Activated T-cell treated with anti-CD3 and anti-CD28 coated beads, Interleukin-2, amount 50 U/mL, for 4 hours (primary cell): Measurements from ENCODE around the gene GOLGA8B. TPM values are rescaled to one million over a fixed set of nuclear protein-coding genes. Genes with fewer than 3 reads are reported as not detected.
"Not testable (repeated sequence)": the region's sequence is repeated elsewhere in the genome, so short reads cannot be mapped to it uniquely, and the experiment has no call there.

Experiments used
- ATAC-seq, 2 donors: fragments of 200-7000 bp; cut with Tn5 transposase; one replicate each; pipeline ENCODE4 v1.10.0; 2021
- DNase-seq: peaks from one replicate; pipeline ENCODE4 v3.0.0-alpha.2; 2020
- H3K27me3 Mint-ChIP-seq: one replicate; pipeline ENCODE4 v1.8.0; 2021; ENCODE audit warnings: low read depth, mixed read lengths
- H3K36me3 Mint-ChIP-seq: one replicate; pipeline ENCODE4 v1.8.0; 2022; ENCODE audit warnings: mixed read lengths; ENCODE audit not compliant: insufficient read depth
- H3K4me1 Mint-ChIP-seq: one replicate; pipeline ENCODE4 v1.8.0; 2021; ENCODE audit warnings: low read depth, mixed read lengths
- H3K4me3 Mint-ChIP-seq: one replicate; pipeline ENCODE4 v1.8.0; 2021; ENCODE audit warnings: mild to moderate bottlenecking, moderate library complexity, mixed read lengths
- H3K9me3 Mint-ChIP-seq: one replicate; pipeline ENCODE4 v1.8.0; 2021; ENCODE audit warnings: mixed read lengths
- total RNA-seq, 3 donors: library from RNA; stranded (reverse); gene quantifications; one replicate each; pipeline ENCODE4 v1.2.1, GENCODE V29; 2021

Gene GOLGA8B
- total RNA-seq, 3 donors from 2014 or later, result 65.5 to 159 (median 135) TPM

GRCh38 chr15:34584330-34584668, 848 bp upstream of the GOLGA8B start:
- H3K4me3 Mint-ChIP-seq, result peak overlapping the region; percentile 85
- ATAC-seq, result no peak
- no peaks in the 10 kb centered on the region for H3K9me3 Mint-ChIP-seq
- no peaks in the 10 kb centered on the region for H3K27me3 Mint-ChIP-seq
- peaks cover 32% of the 10 kb centered on the region for H3K4me1 Mint-ChIP-seq
- no peak for DNase-seq
- no peaks in the 10 kb centered on the region for H3K36me3 Mint-ChIP-seq

GRCh38 chr15:34582461-34583371, 735 bp downstream of the GOLGA8B start:
- ATAC-seq (peak; percentile 51 to 54), DNase-seq (peak; percentile 17)
- Mint-ChIP-seq H3K36me3 (peaks cover 6% of the 10 kb centered on the region), H3K4me1 (peaks cover 43% of the 10 kb centered on the region), H3K9me3 (no peaks in the 10 kb centered on the region), H3K27me3 (no peaks in the 10 kb centered on the region), H3K4me3 (peak overlapping the region; percentile 94)

- not testable (repeated sequence) for H3K36me3 Mint-ChIP-seq, H3K27me3 Mint-ChIP-seq, DNase-seq, H3K9me3 Mint-ChIP-seq, ATAC-seq
- peak overlapping the region; percentile 94 for H3K4me3 Mint-ChIP-seq
- peaks cover 51% of the 10 kb centered on the region for H3K4me1 Mint-ChIP-seq
Observed at GRCh38 chr15:34581687-34582460, 1.6 kb downstream of the GOLGA8B start.

GRCh38 chr15:34581043-34581365, 2.4 kb downstream of the GOLGA8B start:
- no peaks in the 10 kb centered on the region for H3K27me3 Mint-ChIP-seq
- H3K9me3 Mint-ChIP-seq, result no peaks in the 10 kb centered on the region
- peaks cover 55% of the 10 kb centered on the region for H3K4me1 Mint-ChIP-seq
- H3K4me3 Mint-ChIP-seq, result peak overlapping the region; percentile 94
- H3K36me3 Mint-ChIP-seq, result peaks cover 6% of the 10 kb centered on the region
- ATAC-seq (no peak), DNase-seq (no peak)

DNA sequence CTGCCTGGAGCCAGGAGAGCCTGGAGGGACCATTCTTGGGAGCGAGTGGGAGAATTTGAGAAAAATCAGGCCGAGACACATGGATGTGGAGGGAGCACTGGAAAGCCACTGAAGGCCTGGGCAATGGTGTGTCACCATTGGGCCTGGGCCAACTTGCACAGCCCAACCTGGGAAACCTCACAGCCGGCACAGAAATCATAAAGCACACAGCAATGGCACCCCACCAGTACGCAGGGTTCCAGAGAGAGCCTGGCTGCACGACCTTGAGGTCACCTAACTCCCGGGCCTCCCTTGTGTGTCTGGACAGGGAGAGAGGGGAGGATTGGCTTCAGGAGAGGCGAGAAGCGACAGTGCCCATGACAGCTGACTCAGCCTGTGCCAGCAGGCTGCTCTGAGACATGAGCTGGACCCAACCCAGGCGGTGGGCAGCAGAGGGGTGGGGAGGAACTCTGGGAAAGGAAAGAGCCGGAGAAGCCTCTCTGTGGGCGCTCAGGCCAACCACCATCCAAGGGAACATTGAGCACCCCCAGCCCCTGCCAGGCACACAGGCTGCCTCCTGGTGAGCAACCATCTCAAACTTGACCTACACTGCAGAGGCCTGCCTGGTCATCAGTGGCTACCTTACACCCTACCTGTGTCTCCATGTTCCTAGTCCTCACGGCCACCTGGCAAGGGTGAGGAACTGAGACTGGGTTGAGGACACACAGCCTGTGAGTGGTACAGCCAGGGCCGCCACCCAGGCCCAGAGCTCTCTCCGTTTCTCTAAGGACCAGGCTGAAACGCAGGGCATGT, 3.0 kb downstream of the GOLGA8B start:
- ATAC-seq, H3K36me3 Mint-ChIP-seq, H3K27me3 Mint-ChIP-seq, DNase-seq, H3K9me3 Mint-ChIP-seq, H3K4me3 Mint-ChIP-seq: not testable (repeated sequence)
- peaks cover 59% of the 10 kb centered on the region for H3K4me1 Mint-ChIP-seq

- H3K4me3 Mint-ChIP-seq, result no peak overlapping the region
- DNase-seq (no peak), ATAC-seq (no peak)
- no peaks in the 10 kb centered on the region for H3K9me3 Mint-ChIP-seq
- H3K36me3 Mint-ChIP-seq, result peaks cover 6% of the 10 kb centered on the region
- peaks cover 58% of the 10 kb centered on the region for H3K4me1 Mint-ChIP-seq
- no peaks in the 10 kb centered on the region for H3K27me3 Mint-ChIP-seq
Observed at GRCh38 chr15:34578283-34578674, 5.2 kb downstream of the GOLGA8B start.

GRCh38 chr15:34577658-34578282, 5.7 kb downstream of the GOLGA8B start:
- not testable (repeated sequence) for DNase-seq, H3K27me3 Mint-ChIP-seq, H3K4me3 Mint-ChIP-seq, H3K9me3 Mint-ChIP-seq, H3K36me3 Mint-ChIP-seq
- H3K4me1 Mint-ChIP-seq, result peaks cover 58% of the 10 kb centered on the region
- ATAC-seq, result peak; percentile 70 to 81

GRCh38 chr15:34575035-34575434, 8.4 kb downstream of the GOLGA8B start:
- peaks cover 46% of the 10 kb centered on the region for H3K4me1 Mint-ChIP-seq
- H3K27me3 Mint-ChIP-seq, ATAC-seq, H3K9me3 Mint-ChIP-seq, H3K4me3 Mint-ChIP-seq, H3K36me3 Mint-ChIP-seq, DNase-seq: not testable (repeated sequence)

DNA sequence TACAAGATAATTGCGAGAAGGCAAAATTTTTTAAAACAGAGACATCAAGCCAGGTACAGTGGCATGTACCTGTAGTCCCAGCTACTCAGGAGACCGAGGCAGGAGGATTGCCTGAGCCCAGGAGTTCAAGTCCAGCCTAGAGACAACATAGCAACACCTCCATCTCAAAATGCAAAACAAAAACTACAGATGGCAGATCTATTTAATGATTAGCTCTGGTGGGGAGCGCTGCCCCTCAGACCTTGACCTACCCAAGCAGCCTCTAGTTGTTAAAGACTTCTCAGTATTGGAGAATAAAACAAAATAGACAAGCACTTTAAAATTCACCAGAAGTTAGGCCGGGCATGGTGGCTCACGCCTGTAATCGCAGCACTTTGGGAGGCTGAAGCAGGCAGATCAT, 10.5 kb downstream of the GOLGA8B start:
- not testable (repeated sequence) for H3K9me3 Mint-ChIP-seq, ATAC-seq, DNase-seq, H3K27me3 Mint-ChIP-seq, H3K4me3 Mint-ChIP-seq, H3K36me3 Mint-ChIP-seq
- peaks cover 28% of the 10 kb centered on the region for H3K4me1 Mint-ChIP-seq

GRCh38 chr15:34572019-34572641, 11.3 kb downstream of the GOLGA8B start:
- not testable (repeated sequence) for H3K36me3 Mint-ChIP-seq, H3K27me3 Mint-ChIP-seq, H3K4me3 Mint-ChIP-seq, DNase-seq, H3K9me3 Mint-ChIP-seq, ATAC-seq
- peaks cover 22% of the 10 kb centered on the region for H3K4me1 Mint-ChIP-seq

- peaks cover 11% of the 10 kb centered on the region for H3K4me1 Mint-ChIP-seq
- not testable (repeated sequence) for DNase-seq, ATAC-seq, H3K27me3 Mint-ChIP-seq, H3K4me3 Mint-ChIP-seq, H3K36me3 Mint-ChIP-seq, H3K9me3 Mint-ChIP-seq
Observed at GRCh38 chr15:34569670-34570396, 13.6 kb downstream of the GOLGA8B start.

DNA sequence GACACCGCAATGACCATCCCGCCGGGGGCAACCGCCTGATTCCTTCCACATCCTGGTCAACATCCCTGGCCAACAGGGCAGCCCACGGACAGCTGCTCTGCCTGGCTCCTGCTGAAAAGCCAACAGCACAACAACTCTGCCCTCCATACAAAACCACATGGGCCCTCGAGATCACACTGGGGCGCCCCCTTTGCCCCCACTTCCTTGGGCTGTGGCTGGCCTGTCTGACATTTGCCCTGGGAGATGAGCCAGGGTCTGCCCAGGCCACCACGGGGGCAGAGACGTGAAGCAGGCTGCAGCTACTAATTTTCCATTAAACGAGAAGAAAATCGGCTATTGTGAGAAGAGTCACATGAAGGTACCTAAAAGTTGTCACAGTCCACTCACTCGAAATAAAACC, 16.3 kb downstream of the GOLGA8B start:
- not testable (repeated sequence) for H3K27me3 Mint-ChIP-seq, ATAC-seq, DNase-seq, H3K9me3 Mint-ChIP-seq, H3K4me3 Mint-ChIP-seq, H3K36me3 Mint-ChIP-seq
- peaks cover 11% of the 10 kb centered on the region for H3K4me1 Mint-ChIP-seq

DNA sequence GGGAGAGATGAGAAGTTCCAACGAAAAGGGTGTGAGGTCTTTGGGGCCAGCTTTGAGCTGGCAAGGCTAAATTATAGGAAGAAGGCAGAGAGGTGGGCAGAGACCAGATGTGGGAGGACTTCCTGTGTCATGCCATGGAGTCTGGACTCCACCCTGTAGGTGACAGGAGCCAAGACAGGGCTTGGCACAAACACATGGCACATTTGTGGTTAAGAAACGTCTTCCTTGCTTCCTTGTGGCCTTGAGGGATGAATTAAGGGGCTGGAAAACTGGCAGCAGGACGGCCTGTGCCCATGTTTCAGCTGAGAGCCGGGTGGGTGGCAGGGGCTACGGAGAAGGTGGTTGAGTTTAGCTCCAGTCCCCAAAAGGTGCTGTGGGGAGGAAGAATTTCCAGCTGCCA, 18.7 kb downstream of the GOLGA8B start:
- H3K4me1 Mint-ChIP-seq, ATAC-seq, H3K9me3 Mint-ChIP-seq, DNase-seq, H3K36me3 Mint-ChIP-seq, H3K27me3 Mint-ChIP-seq, H3K4me3 Mint-ChIP-seq: not testable (repeated sequence)
